GM18499 (cell line): ENCODE measurements around the gene CPLX1.

Source experiments
- ATAC-seq: cut with Tn5 transposase; IDR thresholded peaks from one replicate; pipeline ENCODE4 v1.9.1; 2021; ENCODE audit warnings: moderate number of reproducible peaks; ENCODE audit not compliant: insufficient read depth, unreplicated experiment

The CPLX1 gene

DNA sequence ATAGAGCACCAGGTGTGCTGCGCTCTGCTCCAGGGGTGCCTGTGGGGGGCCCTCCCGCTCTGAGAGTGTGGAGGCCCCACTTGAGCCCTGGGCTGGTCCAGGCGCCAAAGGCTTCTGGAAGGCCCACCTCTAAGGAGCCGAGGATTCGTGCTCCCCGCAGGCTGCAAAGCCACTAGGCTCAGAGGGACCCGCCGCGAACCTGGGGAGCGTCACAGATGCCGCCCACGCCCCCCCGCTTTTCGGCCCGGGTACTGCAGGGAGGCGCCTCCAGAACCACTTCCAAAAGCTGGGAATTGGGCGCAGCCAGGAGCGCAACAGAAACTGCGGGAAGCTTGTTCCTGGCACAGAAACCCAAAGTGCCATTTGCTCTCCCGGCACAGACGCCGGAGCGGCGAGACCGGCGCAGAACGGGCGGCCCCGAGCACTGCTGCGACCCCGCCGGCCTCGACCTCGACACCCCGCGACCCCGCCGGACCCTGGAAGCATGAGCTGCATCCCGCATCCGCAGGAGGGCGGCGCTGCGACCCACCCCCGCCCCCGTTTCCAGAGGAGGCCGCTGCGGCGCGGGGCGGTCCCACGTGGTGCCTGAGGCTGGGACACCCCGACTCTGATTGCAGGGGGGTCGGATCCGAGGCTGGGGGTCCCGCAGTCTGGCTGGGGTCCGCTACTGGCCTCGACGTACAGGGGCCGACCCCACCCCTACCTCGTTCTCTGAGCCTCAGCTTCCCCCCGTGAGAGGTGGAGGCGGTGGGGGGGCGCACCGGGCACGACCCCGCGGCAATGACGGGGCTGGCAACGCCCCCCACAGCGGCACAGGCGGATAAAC, 30.8 kb downstream of the CPLX1 start:
- ATAC-seq = no peak

DNA sequence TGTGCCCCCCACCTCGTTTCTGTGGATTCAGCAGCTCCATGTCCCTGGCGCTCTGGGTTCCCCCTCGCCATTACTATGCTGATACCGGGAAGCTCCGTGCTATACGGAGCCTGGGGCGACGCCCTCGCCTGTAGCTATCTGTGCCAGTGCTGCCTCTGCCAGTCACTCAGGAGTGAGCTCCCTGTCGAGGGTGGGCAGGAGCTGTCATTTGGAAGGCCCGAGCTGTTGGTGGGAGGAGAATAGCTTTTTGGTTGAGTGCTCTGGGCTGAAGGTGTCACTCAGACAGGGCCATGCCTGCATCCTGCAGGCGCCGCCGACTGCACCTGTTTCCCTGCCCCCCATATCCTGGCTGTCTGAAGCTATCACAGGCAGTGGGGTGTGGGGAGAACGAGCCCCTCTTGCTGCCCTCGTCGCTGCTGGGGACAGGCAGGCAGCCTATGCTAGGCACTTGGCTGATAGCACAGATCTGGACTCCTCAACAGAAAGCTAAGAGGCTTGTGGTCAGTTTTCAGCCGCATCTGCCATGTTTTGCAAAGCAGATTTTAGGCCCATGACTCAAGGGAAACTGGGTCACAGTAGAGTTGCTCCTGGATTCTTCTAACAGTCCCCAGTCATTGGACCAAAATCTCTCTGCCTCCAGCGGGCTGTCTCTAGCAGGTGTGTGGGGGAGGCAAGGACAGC, 31.8 kb downstream of the CPLX1 start:
- ATAC-seq = no peak

DNA sequence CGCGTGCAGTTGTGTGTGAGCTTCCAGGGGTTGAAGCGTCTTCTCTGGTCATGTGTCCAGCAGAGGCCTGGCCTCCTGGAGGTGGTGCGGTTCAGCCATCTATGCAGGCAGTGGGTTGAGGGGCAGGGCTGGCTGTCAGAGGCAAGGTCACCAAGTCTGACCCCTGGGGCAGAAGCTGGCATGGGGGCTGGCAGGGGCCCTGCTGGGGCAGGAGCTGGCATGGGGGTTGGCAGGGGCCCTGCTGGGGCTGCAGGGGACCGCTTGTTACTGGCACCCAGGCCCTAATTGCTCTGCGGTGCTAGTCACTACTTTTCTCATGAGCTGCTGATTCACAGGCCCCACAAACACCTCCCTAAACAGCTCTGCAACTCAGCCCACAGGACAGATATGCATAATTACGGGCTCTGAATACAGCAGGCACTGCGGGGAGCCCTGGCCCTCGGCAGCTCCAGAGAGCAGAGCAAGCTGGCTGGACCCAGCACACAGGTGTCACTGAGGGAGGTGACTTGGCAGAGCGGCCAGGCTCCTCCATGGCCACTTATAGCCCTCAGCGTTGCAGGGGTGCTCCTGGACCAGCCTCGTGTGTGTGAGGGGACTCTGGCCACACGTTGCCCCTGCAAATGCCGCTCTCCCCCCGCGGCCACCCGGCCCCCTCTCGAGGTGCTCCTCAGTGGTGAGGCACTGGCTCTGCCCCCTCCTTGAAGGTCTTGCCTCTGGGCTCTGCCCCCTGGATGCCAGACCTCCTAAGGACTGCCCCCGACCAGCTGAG, 32.7 kb downstream of the CPLX1 start:
- ATAC-seq = no peak

DNA sequence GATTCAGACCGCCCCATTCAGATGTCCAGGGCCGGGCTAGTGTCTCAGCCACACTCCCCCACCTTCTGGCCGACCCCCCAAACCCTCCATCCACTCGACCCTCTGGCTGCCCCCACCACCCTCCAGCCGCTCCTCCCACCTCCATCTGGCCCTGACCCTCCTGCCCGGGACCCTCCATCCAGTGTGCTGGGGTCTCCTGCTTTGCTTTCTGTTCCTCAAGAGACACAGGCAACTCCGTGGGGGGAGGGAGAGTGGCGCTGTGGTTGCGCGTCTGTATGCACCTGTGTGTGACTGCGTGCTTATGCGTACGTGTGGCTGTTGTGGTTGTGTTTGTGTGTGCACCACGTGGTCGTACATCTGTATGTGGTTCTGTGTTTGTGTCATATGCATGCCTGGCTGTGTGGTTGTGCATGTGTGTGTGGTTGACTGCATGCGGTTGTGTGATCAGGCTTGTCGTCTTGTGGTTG, 33.3 kb downstream of the CPLX1 start:
- no peak for ATAC-seq

DNA sequence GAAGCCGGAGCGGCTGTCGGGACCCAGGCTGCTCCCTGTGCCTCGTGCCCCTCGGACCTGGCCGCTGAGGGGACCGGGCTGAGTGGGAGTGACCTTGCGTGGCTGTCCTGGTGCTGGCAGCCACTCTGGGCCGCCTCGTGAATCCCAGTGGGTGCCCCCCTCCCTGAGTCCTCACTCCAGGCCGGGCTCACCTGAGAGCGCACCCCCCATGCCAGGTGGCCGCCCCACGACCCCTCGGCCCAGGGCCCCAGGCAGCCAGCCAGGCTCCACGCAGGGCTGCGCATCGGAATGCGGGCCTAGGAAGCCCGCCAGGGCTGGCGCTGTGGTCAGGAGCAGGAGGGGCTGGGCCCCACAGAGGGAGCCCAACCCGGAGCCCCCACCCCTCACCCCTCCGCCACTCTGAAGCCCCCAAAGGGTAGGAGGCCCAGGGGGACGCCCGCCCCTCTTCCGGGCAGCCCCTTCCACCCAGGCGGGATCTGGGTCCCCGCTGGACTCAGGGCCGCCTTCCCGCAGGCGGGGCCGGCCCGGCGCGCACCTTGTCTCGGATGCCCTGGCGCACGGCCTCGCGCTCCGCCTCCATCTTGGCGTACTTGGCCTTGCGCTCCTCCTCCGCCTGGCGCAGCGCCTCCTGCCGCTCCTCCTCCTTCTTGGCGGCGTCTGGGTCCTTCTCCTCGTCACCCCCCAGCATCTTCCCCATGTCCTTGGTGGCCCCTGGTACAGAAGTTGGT, 33.9 kb downstream of the CPLX1 start:
- ATAC-seq = no peak

DNA sequence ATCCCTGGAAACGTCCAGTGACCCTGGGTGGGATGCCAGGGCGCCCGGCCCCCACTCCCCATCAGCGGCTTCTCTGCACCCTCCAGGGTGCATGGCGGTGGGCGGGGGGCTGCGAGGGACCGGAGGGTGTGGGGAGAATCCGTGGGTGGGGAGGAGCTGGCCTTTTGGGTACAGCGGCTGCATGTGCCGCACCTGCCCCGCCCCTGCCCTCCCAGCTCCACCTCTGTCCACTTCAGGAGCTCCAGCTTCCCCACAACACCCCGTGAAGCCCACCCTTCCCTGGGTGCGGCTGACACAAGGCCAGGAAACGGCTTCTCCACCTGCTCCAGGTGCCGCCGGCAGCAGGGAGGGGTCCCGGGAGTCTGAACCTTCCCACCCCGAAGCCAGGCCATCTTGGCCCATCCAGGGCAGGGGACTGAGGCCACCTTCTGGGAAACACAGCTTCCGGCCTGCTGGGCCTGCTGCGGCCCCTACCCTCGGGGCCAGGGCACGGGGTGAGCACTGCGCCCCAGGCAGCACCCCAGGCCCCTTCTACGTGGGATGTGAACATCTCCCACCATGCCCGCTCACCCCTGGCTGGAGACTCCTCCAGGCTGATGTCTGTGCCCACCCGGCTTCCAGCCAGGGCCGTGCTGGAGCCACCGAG, 34.6 kb downstream of the CPLX1 start:
- no peak for ATAC-seq

DNA sequence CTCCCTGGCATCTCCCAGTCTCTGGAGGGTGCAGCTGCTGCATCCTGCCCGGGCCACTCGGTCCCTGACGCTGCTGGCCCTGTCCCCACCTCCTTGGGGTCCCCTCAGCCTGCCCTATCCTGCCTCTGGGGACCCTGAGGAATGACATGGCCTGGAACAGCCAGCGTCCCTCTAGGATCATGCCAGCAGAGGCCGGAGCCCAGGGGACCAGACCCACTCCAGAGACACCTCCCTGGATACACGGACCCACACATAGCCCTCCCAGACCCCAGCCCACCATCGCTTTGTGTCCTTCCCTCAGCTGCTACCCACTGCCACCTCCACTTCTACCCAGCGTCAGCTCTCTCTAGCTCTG, 35.5 kb downstream of the CPLX1 start:
- ATAC-seq = no peak

DNA sequence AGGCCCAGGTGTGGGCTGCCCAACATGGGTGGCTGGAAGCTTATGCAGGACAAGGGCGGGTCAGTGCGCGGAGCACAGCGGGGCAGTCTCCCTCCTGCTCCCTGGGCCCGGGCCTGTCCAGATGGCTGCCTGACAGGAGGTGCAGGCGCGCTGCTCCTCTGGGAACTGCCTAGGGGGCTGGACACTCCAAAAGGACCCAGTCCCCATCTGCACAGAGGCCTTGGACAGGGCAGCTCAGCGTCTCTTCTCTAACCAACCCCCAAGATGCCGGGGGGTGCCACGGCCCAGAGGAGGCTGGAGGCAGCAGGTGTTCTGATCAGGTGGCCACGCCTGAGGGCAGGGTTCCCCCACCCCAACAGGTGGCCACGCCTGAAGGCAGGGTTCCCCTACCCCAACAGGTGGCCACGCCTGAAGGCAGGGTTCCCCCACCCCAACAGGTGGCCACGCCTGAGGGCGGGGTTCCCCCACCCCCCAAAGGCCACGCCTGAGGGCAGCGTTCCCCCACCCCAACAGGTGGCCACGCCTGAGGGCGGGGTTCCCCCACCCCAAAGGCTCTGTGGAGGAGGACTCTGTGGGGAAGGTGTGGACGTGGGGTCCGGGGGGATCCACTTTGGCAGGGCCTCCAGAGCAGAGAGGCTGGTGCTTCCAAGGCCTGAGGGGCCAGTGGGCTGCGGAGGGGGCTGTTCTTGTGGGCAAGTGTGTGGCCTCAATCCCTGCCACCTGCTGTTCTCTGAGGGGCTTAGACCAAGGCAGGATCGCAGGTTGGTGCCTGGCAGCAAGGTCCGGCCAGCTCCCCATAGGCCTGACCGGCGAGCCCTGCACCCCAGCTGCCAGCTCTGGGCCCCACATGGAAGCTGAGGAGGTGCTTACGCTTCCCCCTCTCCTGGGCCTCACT, 36.1 kb downstream of the CPLX1 start:
- no peak for ATAC-seq

DNA sequence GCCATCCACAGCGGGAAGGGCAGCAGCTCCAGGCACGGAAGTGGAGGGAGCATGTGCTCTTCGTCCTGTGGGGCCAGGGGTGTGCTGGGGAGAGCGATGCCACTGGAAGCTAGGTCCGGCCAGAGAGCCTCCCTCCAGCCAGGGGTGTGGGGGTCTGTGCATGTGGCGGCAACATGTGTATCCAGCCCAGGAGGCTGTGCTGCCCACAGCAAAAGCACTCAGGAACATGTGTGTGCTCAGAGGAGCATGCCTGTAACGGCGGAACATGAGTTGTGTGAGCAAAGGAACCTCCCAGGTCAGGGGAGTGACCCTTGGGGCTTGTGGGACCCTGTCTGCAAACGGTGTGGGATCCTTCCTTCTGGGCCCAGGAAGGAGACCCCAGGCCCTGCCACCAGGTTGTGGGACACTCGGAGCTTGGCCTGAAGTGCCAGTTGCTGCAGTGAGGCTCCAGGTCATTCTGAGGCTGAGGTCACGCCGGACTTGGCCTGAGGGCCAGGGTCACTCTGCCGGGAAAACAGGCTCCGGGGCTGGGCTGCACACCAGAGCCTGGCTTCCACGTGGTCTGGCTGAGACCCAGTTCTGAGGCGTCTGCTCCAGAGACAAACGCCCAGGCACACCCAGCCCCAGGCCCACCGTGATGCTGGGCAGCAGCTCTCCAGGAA, 37.2 kb downstream of the CPLX1 start:
- ATAC-seq = no peak

DNA sequence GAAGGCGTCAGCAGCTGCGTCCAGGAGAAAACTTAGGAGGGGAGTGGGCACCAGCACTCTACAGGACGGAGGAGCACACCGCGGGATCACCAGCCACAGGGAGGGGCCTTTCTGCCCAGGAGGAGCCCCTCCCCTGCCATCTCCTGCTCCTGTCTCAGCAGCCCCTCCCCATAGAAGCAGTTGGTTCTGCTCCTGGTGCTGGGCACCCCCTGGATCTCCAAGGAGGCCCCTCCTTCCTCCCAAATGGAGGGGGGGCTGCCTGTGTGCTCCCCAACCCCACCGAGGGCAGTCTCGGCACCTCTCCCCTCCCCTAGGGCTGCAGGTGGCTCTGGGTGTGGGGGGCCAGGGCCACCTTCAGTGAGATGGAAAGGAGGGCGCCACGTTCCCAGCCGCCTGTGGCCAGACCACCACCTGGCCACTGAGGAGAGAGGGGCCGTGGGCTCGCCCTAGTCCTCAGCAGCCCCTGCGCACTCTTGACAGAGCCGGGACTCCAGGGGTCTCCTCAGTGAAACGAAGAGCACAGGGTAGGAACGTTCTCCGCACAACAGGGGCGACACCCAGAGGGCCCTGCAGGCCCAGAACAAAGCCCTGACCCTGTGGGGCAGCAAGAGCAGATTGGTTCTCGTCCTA, 37.8 kb downstream of the CPLX1 start:
- ATAC-seq = no peak

DNA sequence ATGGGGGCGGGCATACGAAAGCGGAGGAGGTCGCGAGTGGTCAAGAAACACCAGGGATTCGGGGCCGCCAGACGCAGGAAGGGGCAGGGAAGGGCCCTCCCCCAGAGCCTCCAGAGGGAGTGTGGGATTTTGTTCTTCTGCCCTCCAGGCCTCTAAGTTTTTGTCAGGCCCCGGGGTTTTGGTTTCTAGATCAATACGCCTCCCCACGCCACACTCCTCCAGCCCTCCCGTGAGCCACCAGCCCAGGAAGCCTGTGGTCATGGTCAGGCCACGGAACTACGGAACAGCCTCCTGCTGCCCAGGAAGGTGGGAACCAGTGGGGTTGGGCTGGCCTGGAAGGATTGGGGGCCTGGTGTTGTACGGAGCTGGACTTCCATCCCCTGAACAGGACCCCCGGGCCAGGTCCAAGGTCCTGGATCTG, 38.4 kb downstream of the CPLX1 start:
- ATAC-seq = no peak

DNA sequence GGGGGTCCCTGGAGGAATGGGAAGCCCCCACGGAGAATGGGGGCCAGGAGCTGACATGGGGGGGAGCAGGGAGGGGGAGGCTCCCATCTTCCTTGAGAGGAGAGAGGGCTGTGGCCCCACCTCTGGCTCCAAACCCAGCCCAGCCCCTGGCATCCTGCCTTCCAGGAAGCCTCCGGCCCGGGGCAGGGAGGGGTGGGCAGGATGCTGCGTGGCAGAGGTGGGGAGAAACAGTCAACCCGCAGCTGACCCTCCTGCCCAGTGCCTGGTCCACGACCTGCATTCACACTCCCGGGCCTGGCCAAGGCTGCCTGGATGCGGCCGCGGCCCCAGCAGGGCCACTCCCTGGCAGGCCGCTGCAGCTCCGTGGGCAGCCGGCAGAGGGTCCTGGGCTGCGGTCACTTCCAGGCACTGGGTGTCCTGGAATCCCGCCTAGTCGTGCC, 39.0 kb downstream of the CPLX1 start:
- no peak for ATAC-seq

DNA sequence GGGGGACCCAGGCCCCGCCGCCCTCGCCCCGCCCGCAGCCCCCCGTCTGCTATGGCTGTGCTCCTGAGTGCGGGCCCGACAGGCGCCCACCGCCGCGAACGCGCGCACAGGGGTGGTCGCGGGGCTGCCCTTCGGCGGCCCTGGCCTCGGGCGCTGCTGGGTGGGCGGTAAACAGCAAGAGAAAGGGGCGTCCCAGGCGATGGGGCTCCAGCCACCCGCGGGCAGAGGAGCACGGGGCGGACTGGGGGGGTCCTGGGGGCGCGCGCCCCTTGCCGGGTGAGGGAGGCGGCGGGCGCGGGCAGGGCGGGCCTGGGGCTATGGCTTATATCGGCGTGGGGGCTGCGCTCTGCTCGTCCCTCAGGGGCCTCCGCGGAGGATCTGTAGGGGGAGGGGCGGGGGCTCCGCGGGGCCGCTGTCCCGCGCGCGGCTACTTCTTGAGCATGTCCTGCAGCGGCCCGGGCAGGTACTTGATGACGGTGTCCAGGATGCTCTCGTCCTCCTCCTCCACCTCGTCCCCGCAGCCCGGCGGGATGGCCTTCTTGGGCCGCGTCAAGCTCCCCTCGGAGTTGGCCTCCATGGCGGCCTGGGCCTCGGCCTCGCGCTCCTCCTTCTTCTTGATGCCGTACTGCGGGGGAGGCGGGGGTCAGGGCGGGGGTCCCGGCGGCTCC, 39.7 kb downstream of the CPLX1 start:
- no peak for ATAC-seq

DNA sequence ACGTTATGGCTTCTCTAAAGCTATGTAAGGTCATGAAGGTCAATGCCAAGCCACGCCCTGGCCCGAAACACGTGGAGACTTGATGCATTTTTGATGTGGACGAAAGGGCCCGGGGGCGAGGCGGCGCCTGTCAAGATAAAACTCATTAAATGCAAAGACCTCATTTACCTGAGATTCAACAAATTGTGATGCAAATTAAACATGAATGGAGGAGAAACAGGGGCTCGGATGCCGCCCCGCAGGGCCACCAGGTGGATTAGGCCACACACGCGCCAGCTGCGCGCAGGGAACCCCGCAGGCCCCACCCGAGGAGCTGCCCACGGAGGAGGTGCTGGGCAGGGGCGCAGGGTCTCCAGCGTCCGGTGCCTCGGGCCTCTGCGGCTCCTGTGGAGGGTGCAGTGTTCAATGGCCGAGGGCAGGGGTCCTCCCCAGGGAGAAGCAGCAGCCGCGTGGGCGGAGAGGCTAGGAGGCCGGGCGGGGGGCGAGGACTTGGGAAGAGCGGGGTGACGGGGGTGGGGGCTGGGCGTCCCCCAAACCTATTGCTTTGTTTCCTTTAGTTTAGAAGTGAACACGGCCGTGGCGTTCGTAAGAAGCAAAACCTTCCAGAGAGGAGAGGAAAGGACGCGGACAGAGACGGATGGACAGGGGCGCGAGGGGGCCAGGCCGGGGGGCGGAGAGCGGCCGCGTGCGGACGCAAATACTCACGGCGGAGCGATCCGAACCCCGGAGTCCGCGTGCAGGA, 40.4 kb downstream of the CPLX1 start:
- ATAC-seq = no peak

DNA sequence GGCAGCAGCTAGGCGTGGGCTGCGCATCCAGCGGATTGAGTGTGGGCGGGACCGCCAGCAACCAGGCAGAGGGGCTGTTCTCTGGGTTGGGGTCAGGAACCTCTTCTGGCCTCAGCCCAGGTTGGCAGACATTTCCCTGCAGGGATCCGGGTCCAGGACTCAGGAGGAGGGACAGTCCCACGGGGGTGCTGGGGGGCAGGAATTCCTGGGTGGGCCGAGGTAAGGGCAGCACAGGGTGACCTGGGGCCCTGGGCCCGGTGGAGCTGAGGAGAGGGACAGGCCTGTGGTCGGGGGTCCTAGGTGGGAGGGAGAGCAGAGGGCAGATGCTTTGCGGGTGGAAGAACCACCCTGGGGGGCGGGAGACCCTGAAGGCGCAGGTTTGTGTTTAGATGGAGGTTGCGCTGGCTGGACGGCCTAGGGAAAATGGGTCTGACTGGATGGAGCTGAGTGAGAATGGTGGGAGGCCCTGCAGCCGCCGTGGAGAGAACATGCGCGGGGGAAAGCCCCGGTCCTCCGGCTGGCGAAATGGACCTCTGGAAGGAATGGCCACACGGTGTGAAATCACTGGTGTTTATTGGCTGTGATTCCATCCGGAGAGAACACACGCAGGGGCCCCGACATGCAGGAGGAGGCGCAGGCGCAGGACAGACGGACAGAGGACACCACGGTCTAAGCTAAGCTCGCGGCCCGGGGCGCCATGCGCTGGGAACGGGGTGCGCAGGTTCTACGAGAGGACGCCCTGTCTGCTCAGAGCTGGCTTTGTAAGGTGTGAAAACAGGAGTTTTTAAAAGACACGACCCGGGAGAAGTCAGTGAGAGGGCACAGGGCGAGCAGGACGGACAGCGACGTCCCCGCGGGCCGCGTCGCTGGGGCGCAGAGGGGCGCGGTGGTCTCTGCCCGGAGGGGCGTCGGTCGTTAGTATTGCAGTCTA, 41.3 kb downstream of the CPLX1 start:
- no peak for ATAC-seq
